ENCODE measurements around the gene IARS2.

DNA sequence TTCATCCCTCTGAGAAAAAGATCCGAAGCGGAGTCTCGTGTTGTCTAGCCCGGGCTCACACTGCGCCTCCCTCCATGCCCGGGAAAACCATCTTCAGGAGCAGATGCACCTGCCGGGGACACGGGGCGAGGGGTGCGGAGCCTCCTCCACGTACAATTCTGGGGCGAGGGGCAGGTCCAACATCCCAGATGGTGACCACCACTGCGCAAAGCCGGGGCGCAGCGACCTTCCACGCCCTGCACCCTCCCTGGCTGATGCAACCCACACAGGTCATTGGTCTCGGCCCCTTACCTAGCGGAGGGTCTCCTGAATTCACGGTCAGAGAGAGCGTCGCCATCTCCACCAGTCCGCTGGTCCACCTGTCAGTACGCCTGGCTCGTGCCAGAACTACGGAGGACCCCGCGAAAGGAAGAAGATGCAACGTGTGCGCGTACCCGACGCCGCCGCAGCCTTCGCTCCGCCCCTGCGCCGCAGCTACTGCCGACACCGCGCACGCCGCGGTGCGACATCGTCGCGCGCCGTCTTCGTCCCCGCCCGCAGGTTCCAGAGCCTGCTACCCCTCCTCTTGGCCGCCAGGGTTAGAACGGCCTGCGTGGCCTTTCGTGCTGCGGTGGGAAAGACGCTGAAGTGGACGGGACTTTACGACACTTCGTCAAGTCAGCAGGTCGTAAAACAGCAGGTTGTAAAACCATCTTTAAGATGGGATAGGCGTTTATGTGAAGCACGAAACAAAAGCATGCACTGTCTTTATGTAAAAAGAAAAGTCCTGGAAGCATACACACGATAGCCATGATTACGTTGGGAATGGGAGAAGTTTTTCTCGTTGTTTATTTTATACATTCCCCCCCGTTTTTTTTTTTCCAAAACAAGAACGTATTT is 47.6 kb upstream of the IARS2 start, which contains the start of gene EPRS1:
- TF ChIP-seq, protein P1, sequence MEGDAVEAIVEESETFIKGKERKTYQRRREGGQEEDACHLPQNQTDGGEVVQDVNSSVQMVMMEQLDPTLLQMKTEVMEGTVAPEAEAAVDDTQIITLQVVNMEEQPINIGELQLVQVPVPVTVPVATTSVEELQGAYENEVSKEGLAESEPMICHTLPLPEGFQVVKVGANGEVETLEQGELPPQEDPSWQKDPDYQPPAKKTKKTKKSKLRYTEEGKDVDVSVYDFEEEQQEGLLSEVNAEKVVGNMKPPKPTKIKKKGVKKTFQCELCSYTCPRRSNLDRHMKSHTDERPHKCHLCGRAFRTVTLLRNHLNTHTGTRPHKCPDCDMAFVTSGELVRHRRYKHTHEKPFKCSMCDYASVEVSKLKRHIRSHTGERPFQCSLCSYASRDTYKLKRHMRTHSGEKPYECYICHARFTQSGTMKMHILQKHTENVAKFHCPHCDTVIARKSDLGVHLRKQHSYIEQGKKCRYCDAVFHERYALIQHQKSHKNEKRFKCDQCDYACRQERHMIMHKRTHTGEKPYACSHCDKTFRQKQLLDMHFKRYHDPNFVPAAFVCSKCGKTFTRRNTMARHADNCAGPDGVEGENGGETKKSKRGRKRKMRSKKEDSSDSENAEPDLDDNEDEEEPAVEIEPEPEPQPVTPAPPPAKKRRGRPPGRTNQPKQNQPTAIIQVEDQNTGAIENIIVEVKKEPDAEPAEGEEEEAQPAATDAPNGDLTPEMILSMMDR (IDR thresholded peaks at IDR 0.05), result peak; percentile 76
- peak; percentile 88 for TF ChIP-seq POLR2AphosphoS5 (IDR thresholded peaks at IDR 0.05; ENCODE audit: low read depth, low read length)
- TF ChIP-seq REST (IDR thresholded peaks at IDR 0.05; ENCODE audit: insufficient read depth in 1 of 2, low read depth in 2 of 2, low read length in 1 of 2), result 0 out of 4 replicates have a peak, but pooled peaks of 1 of the 2 experiments have one; percentile 30

Data from Panc1 (cell line).